Rectal smooth muscle tissue (tissue), 1 donor: ENCODE data around the gene PEX7.

Source experiments
- H3K27ac ChIP-seq: one replicate; pipeline ENCODE4 v1.7.0; 2013; ENCODE audit warnings: low read depth, low read length, inconsistent platforms
- H3K27me3 ChIP-seq: one replicate; pipeline ENCODE4 v1.7.0; 2013; ENCODE audit warnings: low read length; ENCODE audit not compliant: control insufficient read depth, insufficient read depth
- H3K36me3 ChIP-seq: one replicate; pipeline ENCODE4 v1.7.0; 2013; ENCODE audit warnings: low read length; ENCODE audit not compliant: control insufficient read depth, insufficient read depth
- H3K4me1 ChIP-seq: one replicate; pipeline ENCODE4 v1.7.0; 2013; ENCODE audit warnings: low read length; ENCODE audit not compliant: control insufficient read depth, insufficient read depth
- H3K4me3 ChIP-seq: one replicate; pipeline ENCODE4 v1.7.0; 2013; ENCODE audit warnings: low read length
- H3K9ac ChIP-seq: one replicate; pipeline ENCODE4 v1.7.0; 2013; ENCODE audit warnings: low read length

PEX7 gene, protein sequence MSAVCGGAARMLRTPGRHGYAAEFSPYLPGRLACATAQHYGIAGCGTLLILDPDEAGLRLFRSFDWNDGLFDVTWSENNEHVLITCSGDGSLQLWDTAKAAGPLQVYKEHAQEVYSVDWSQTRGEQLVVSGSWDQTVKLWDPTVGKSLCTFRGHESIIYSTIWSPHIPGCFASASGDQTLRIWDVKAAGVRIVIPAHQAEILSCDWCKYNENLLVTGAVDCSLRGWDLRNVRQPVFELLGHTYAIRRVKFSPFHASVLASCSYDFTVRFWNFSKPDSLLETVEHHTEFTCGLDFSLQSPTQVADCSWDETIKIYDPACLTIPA

DNA sequence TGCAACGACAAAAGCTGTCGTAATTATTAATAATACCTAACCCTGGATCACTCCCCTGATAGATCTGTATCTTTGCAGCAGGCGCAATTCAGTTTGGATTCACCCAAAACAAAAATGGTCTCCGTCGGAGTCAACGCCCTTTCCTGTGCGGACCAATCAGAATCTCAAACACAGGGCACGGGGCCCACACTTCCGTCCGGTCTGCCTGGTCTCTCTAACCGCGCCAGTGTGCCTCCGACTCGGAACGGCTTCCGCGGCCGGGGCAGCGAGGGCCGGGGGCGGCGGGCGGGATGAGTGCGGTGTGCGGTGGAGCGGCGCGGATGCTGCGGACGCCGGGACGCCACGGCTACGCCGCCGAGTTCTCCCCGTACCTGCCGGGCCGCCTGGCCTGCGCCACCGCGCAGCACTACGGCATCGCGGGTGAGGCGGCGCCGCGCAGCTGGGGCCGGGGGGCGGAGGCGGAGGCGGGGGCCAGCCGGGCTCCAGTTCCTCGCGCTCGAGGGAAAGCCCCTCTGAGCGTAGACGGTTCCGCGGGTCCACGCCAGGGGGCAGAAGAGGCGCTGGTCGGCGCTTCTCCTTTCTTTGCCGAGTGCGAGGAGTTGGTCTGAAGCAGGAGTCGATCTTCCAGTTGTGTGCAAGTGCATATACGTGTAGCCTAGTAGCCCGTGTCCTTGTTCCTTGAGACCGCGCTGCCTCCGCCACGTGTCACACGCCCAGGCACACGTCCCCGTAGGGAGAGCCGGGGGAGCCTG, at the start of gene PEX7:
Gene PEX7, plus strand, starts transcription at position 217 of the 752 bp plus-strand sequence. Its CDS starts 74 bp downstream, at position 291.
- Histone ChIP-seq H3K36me3 (no peaks in the 10 kb centered on the region), H3K27me3 (no peaks in the 10 kb centered on the region), H3K9ac (peak within 1 kb of the TSS; percentile 74), H3K4me1 (peaks cover 4% of the 10 kb centered on the region), H3K4me3 (peak within 1 kb of the TSS; percentile 95), H3K27ac (peak within 1 kb of the TSS; percentile 93)

DNA sequence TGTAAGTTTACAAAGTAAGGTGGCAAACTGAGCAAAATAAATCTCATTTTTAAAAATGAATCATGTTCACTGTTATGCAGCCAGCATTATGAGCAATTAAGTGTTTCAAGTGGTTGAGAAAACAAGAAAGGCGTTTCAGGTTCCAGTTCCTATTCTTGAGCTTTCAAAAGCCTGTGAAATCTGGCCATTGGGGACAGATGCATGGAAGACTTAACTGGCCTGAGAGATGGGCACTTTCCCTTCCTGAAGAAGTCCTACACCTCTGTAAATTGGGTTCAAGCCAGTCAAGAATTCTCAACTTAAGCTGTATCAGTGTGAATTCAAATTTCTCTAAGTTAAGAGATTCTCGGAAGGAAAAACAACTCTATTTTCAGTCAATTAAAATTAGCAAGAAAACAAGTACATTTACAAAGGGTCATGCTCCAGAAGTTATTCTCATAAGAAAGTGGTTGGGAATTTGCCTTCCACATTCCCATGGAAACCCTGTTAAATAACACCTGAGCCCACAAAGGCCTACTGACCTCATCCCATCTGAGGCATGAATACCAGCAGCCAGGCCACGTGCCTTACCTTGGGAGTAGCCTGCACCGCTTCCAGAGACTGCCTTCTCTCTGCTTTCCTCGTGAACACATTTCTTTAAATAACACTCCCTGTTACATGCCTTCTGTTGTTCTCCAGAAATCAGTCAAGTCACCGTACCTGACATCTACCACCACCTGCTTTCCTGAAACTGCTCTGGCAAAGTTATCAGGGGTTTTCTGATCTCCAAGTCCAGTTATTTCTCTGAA, 49.5 kb upstream of the PEX7 start:
- Histone ChIP-seq H3K4me1 (no peaks in the 10 kb centered on the region), H3K27ac (no peak overlapping the region)

DNA sequence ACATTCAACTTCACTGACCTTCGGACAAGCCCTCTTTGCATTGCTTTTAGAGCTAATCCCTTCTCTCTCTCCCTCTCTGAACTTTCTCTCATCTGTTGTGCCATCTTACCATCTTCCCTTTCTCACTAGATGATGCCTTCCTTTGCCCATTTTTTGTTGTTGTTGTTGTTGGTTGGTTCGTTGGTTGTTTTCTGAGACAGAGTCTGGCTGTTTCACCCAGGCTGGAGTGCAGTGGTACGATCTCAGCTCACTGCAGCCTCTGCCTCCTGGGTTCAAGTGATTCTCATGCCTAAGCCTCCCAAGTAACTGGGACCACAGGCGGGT, 49.0 kb upstream of the PEX7 start:
- no peak overlapping the region for H3K4me3 ChIP-seq
- no peak overlapping the region for H3K9ac ChIP-seq
- H3K27me3 ChIP-seq, result no peaks in the 10 kb centered on the region
- no peaks in the 10 kb centered on the region for H3K4me1 ChIP-seq
- no peak overlapping the region for H3K27ac ChIP-seq
- H3K36me3 ChIP-seq, result no peaks in the 10 kb centered on the region

More for the DNA sequence above, 49.5 kb upstream of the PEX7 start:
- H3K4me3 ChIP-seq, result no peak overlapping the region
- no peaks in the 10 kb centered on the region for H3K36me3 ChIP-seq
- H3K27me3 ChIP-seq, result no peaks in the 10 kb centered on the region
- H3K9ac ChIP-seq, result no peak overlapping the region

- H3K4me3 ChIP-seq, result no peak overlapping the region
- no peak overlapping the region for H3K9ac ChIP-seq
- no peaks in the 10 kb centered on the region for H3K27me3 ChIP-seq
- H3K27ac ChIP-seq, result no peak overlapping the region
- no peaks in the 10 kb centered on the region for H3K36me3 ChIP-seq
- no peaks in the 10 kb centered on the region for H3K4me1 ChIP-seq
Measured at GRCh38 chr6:136774228-136775041, 48.0 kb upstream of the PEX7 start.

GRCh38 chr6:136775081-136775480, 47.3 kb upstream of the PEX7 start:
- no peak overlapping the region for H3K27ac ChIP-seq
- no peak overlapping the region for H3K9ac ChIP-seq
- no peak overlapping the region for H3K4me3 ChIP-seq
- H3K4me1 ChIP-seq, result no peaks in the 10 kb centered on the region
- H3K36me3 ChIP-seq, result no peaks in the 10 kb centered on the region
- H3K27me3 ChIP-seq, result no peaks in the 10 kb centered on the region

GRCh38 chr6:136775548-136775947, 46.8 kb upstream of the PEX7 start:
- Histone ChIP-seq H3K27me3 (no peaks in the 10 kb centered on the region), H3K4me1 (no peaks in the 10 kb centered on the region), H3K4me3 (no peak overlapping the region), H3K36me3 (no peaks in the 10 kb centered on the region), H3K9ac (no peak overlapping the region), H3K27ac (no peak overlapping the region)

- H3K4me3 ChIP-seq, result no peak overlapping the region
- no peak overlapping the region for H3K27ac ChIP-seq
- no peaks in the 10 kb centered on the region for H3K36me3 ChIP-seq
- no peaks in the 10 kb centered on the region for H3K27me3 ChIP-seq
- no peaks in the 10 kb centered on the region for H3K4me1 ChIP-seq
- H3K9ac ChIP-seq, result no peak overlapping the region
Measured at GRCh38 chr6:136777651-136778050, 44.7 kb upstream of the PEX7 start.

DNA sequence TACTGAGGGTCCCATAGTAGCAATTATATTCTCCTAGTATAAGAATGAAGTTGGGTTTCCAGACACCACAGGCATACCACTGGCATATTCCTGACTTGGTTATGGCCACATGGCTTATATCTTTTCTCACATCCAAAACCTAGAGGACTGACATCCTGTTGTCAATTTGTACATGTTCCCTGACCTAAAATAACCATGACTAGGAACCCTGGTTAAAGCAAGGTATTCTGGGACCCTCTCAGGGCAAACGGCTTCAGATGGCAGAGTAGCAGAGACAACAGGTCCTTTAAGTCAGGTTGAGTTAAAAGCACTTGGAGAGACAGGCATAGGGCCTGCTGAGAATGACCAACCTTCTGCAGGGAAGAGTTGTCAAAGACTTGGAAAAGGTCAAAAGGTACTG, 42.7 kb upstream of the PEX7 start:
- no peak overlapping the region for H3K4me3 ChIP-seq
- H3K9ac ChIP-seq, result no peak overlapping the region
- H3K27ac ChIP-seq, result no peak overlapping the region
- H3K4me1 ChIP-seq, result no peaks in the 10 kb centered on the region
- H3K36me3 ChIP-seq, result no peaks in the 10 kb centered on the region
- no peaks in the 10 kb centered on the region for H3K27me3 ChIP-seq

- Histone ChIP-seq H3K4me1 (no peaks in the 10 kb centered on the region), H3K27ac (no peak overlapping the region), H3K9ac (no peak overlapping the region), H3K27me3 (no peaks in the 10 kb centered on the region), H3K36me3 (no peaks in the 10 kb centered on the region), H3K4me3 (no peak overlapping the region)
Measured at GRCh38 chr6:136780972-136781371, 41.4 kb upstream of the PEX7 start.

DNA sequence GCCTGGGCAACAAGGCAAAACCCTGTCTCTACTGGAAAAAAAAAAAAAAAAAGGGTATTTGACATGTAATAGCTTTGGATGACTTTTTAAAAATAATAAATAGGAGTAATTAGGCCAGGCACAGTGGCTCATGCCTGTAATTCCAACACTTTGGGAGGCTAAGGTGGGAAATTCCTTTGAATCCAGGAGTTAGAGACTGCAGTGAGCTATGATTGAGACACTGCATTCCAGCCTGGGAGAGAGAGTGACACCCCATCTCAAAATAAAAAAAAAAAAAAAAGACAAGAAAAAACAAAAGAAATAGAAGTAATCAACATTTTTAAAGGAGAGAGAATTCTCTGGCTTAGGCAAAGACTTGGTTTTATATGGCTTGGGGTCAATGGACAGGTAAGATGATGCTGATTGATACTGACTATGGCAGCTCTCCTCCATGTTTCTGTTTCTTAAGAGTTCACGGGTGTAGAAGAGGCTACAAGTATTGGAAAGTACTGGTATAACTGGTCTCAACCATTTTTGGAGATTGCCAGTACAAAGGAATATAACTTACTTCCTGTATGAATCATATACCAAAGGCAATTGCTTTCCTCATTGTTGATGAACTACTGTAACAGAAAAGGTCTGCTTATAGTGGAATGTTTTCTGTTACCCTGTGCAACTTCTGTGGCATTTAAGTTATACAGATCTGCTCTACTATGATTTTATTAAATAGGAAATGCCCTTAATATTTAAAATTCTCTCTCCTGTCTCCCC, 40.2 kb upstream of the PEX7 start:
- no peaks in the 10 kb centered on the region for H3K4me1 ChIP-seq
- no peak overlapping the region for H3K27ac ChIP-seq
- H3K9ac ChIP-seq, result no peak overlapping the region

GRCh38 chr6:136783021-136783420, 39.4 kb upstream of the PEX7 start:
- Histone ChIP-seq H3K27me3 (no peaks in the 10 kb centered on the region), H3K9ac (no peak overlapping the region), H3K4me3 (no peak overlapping the region), H3K4me1 (no peaks in the 10 kb centered on the region), H3K36me3 (no peaks in the 10 kb centered on the region), H3K27ac (no peak overlapping the region)

More for the DNA sequence above, 40.2 kb upstream of the PEX7 start:
- Histone ChIP-seq H3K4me3 (no peak overlapping the region), H3K36me3 (no peaks in the 10 kb centered on the region), H3K27me3 (no peaks in the 10 kb centered on the region)
